CD4-positive, alpha-beta T cell (primary cell): Measurements from ENCODE around the gene KASH5. TPM values are rescaled to one million over a fixed set of nuclear protein-coding genes. Genes with fewer than 3 reads are reported as not detected.
A peak's percentile ranks its signal among the peaks of the same experiment; 100 is the strongest.

Experiments
- ATAC-seq: fragments of 200-7000 bp; cut with Tn5 transposase; one replicate; pipeline ENCODE4 v1.10.0; 2022; ENCODE audit warnings: mild to moderate bottlenecking; ENCODE audit not compliant: poor library complexity
- CTCF ChIA-PET: fragments of 350-600 bp; sonication (Branson Sonifier 250); formaldehyde crosslinking; loops from one replicate; lab custom pipeline; 2021; ENCODE audit warnings: antibody characterized with exemption, inconsistent platforms; lab: Charles Lee
- POLR2A ChIA-PET: fragments of 350-600 bp; sonication (Branson Sonifier 250); formaldehyde crosslinking; loops from one replicate; lab custom pipeline; 2021; ENCODE audit warnings: antibody characterized with exemption, inconsistent platforms; lab: Charles Lee
- DNase-seq, 14 experiments: peaks; one replicate each; pipeline ENCODE4 v3.0.0-alpha.2; 2013 to 2020; ENCODE audit warnings: mixed read lengths in 2 of 14
- H3K27ac ChIP-seq, 2 donors: one replicate each; pipeline versions ENCODE4 v1.5.1 to v1.7.0; 2013; ENCODE audit warnings: low read length in 2 of 2, low read depth in 1 of 2, mild to moderate bottlenecking in 1 of 2
- H3K27me3 ChIP-seq, 2 experiments: 1 replicate in 1 of 2; 2 replicates in 1 of 2; pipeline versions ENCODE4 v1.6.1 to v1.7.0; 2013; ENCODE audit warnings: low read length in 2 of 2, control low read depth in 1 of 2, mild to moderate bottlenecking in 1 of 2, moderate library complexity in 1 of 2; ENCODE audit not compliant: insufficient read depth in 2 of 2, control insufficient read depth in 1 of 2
- H3K36me3 ChIP-seq: one replicate; pipeline ENCODE4 v1.6.1; 2013; ENCODE audit warnings: low read length, control low read depth; ENCODE audit not compliant: insufficient read depth
- H3K4me1 ChIP-seq: one replicate; pipeline ENCODE4 v1.6.1; 2013; ENCODE audit warnings: low read length, control low read depth; ENCODE audit not compliant: insufficient read depth
- H3K4me3 ChIP-seq: one replicate; pipeline ENCODE4 v1.5.1; 2013; ENCODE audit warnings: mild to moderate bottlenecking, low read length, moderate library complexity
- H3K9me3 ChIP-seq, 2 experiments: 1 replicate in 1 of 2; 2 replicates in 1 of 2; pipeline versions ENCODE4 v1.6.1 to v1.7.0; 2013; ENCODE audit warnings: low read length in 2 of 2, mild to moderate bottlenecking in 2 of 2, control low read depth in 1 of 2, moderate library complexity in 1 of 2; ENCODE audit not compliant: control insufficient read depth in 1 of 2, insufficient read depth in 1 of 2
- H3K27ac Mint-ChIP-seq: one replicate; pipeline ENCODE4 v1.8.0; 2020; ENCODE audit warnings: mixed read lengths
- H3K27me3 Mint-ChIP-seq: one replicate; pipeline ENCODE4 v1.8.0; 2021; ENCODE audit warnings: mixed read lengths
- H3K36me3 Mint-ChIP-seq: one replicate; pipeline ENCODE4 v1.8.0; 2021; ENCODE audit warnings: low read depth, mixed read lengths
- H3K4me1 Mint-ChIP-seq: one replicate; pipeline ENCODE4 v1.8.0; 2021; ENCODE audit warnings: low read depth, mixed read lengths
- H3K4me3 Mint-ChIP-seq: one replicate; pipeline ENCODE4 v1.8.0; 2020; ENCODE audit warnings: mild to moderate bottlenecking, mixed read lengths
- H3K9me3 Mint-ChIP-seq: one replicate; pipeline ENCODE4 v1.8.0; 2020; ENCODE audit warnings: mixed read lengths
- CTCF ChIP-seq: fragments of 200-600 bp; IDR thresholded peaks from one replicate; pipeline ENCODE4 v1.8.0; 2022; ENCODE audit warnings: antibody characterized with exemption, mild to moderate bottlenecking
- intact Hi-C, 2 experiments: fragments of 100-400 bp; cut with DNase I in 1 of 2; cut with micrococcal nuclease in 1 of 2; formaldehyde crosslinking; loops; one replicate each; pipeline versions ENCODE4 v1.15.1 to v1.9.0; 2023 to 2025; cut with DNase I, micrococcal nuclease
- total RNA-seq, 174 experiments: library from RNA in 2 of 174; stranded (reverse) in 2 of 174; gene quantifications; one replicate each; pipeline ENCODE4 v1.2.3 and lab custom pipeline; 2021 to 2026

The KASH5 gene
- total RNA-seq, 2 experiments from 2014 or later = not detected

DNA sequence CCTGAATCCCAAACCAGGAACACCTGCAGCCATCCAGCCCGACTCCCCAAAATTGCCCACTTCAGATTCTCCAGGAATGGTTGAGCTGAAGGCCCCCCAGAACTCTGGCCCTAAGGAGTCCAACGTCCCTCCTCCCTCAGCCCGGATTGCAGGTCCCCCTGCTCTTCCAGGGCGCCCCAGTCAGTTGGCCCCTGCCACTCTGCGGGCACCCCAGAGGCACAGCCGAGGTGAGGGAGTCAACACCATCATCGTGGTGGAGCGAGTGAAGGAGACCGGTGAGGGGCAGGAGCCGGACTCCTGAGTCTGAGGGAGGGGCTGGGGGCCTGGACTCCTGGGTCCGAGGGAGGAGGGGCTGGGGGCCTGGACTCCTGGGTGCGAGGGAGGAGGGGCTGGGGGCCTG lies 39.3 kb downstream of the KASH5 start:
- peaks cover 66% of the 10 kb centered on the region for H3K4me1 ChIP-seq
- ChIA-PET POLR2A (interaction anchor here (1.3 kb wide), 1 partner anchor 17 kb away, joined by 4 read pairs; no protein-coding TSS in a partner anchor), CTCF (no interaction called here)
- H3K27me3 ChIP-seq = peaks cover 88 to 99% of the 10 kb centered on the region in 2 experiments
- no peak overlapping the region for H3K4me3 Mint-ChIP-seq
- H3K4me1 Mint-ChIP-seq = peaks cover 70% of the 10 kb centered on the region
- no peaks in the 10 kb centered on the region for H3K36me3 ChIP-seq
- intact Hi-C loops = no loop called here
- H3K27ac ChIP-seq = no peak overlapping the region
- H3K27me3 Mint-ChIP-seq = peaks cover 97% of the 10 kb centered on the region
- peaks cover 0 to 49% of the 10 kb centered on the region in 2 experiments for H3K9me3 ChIP-seq
- H3K4me3 ChIP-seq = no peak overlapping the region
- H3K9me3 Mint-ChIP-seq = no peaks in the 10 kb centered on the region
- no peak for TF ChIP-seq CTCF
- ATAC-seq (no peak), DNase-seq (no peak)
- H3K27ac Mint-ChIP-seq = no peak overlapping the region
- no peaks in the 10 kb centered on the region for H3K36me3 Mint-ChIP-seq

DNA sequence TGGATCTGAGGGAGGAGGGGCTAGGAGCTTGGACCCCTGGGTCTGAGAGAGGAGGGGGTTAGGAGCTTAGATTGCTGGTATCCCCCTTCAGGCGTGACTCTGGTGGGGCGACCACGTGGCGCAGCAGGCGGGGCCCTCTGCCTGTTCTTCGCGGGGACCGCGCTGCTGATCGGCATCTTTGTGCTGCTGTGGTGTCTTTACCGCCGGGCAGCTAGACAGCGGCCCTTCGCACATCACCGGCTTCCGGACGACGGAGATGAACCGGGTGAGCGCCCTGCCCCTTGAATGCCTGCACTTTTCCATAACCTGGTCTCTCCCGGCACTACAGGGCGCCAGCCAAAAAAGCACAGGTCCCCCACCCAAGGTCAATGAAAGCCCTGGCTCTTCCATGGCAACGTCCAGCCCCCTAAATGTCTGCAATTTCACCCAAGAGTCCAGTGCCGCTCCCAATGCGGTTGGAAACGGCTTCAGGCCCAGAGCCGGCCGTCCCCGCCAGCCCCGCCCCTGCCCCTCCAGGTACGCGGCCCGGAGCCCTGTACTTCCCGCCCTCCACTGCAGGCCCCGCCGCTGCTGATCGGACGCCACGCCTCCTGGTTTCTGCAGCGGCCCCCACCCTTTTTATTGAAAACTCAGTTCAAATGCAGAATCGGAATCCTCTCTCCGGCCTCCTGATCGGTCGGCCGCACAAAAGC lies 40.0 kb downstream of the KASH5 start:
- no peaks in the 10 kb centered on the region for H3K36me3 ChIP-seq
- TF ChIP-seq CTCF = no peak
- H3K4me3 ChIP-seq = peak overlapping the region; percentile 14
- peaks cover 66% of the 10 kb centered on the region for H3K4me1 ChIP-seq
- CTCF ChIA-PET = no interaction called here
- POLR2A ChIA-PET = interaction anchor here (1.3 kb wide), 1 partner anchor 17 kb away, joined by 4 read pairs; no protein-coding TSS in a partner anchor
- Mint-ChIP-seq H3K4me3 (peak overlapping the region; percentile 39), H3K4me1 (peaks cover 67% of the 10 kb centered on the region), H3K9me3 (no peaks in the 10 kb centered on the region), H3K27me3 (peaks cover 98% of the 10 kb centered on the region), H3K36me3 (no peaks in the 10 kb centered on the region), H3K27ac (no peak overlapping the region)
- ATAC-seq (peak; percentile 44), DNase-seq (peak in 3 of 14 experiments; percentile 48 to 58 (median 54))
- H3K27me3 ChIP-seq = peaks cover 89 to 99% of the 10 kb centered on the region in 2 experiments
- peaks cover 0 to 54% of the 10 kb centered on the region in 2 experiments for H3K9me3 ChIP-seq
- no peak overlapping the region for H3K27ac ChIP-seq
- intact Hi-C loops = no loop called here

DNA sequence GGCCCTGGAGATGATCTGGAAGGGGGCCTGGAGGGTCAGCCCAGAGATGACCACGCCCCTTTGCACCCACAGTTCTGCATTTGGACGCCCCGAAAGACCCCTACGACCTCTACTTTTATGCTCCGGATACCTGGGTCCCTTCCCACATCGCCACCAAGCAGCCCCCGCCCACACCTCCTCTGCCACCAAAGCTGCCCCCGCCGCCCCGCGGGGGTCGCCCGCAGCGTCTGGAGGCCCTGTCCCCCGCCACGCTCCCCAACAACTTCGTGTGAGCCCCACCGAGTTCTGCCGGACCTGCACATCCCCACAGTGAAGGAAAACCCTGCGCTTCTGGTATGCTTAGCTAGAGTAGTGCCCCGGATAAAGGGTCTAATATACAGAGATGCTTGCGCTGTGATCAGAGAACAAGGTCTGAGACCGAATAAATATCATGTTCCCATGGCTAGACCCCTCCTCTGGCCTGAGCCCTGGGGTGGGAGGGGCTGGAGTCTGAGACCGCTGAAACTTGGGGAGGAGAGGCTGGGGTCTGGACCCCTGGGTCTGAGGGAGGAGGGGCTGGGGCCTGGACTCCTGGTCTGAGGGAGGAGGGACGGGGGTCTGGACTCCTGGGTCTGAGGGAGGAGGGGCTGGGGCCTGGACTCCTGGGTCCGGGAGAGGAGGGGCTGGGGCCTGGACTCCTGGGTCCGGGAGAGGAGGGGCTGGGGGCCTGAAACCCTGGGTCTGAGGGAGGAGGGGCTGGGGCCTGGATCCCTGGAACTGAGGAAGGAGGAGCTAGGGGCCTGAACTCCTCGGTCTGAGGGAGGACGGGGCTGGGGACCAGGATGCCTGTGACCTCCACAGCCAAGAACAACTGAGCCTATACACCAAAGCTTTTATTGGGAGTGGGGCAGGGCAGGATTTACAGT lies 40.8 kb downstream of the KASH5 start:
- no peak overlapping the region for H3K27ac ChIP-seq
- CTCF ChIA-PET = interaction anchor here (1.5 kb wide), 1 partner anchor 42 kb away, joined by 5 read pairs; no protein-coding TSS in a partner anchor
- H3K9me3 ChIP-seq = peaks cover 0 to 55% of the 10 kb centered on the region in 2 experiments
- H3K27ac Mint-ChIP-seq = no peak overlapping the region
- H3K27me3 Mint-ChIP-seq = peaks cover 98% of the 10 kb centered on the region
- no peak overlapping the region for H3K4me3 Mint-ChIP-seq
- no peak for TF ChIP-seq CTCF
- no peaks in the 10 kb centered on the region for H3K36me3 Mint-ChIP-seq
- no peaks in the 10 kb centered on the region for H3K36me3 ChIP-seq
- H3K4me1 ChIP-seq = peaks cover 66% of the 10 kb centered on the region
- H3K9me3 Mint-ChIP-seq = no peaks in the 10 kb centered on the region
- intact Hi-C loops = no loop called here
- POLR2A ChIA-PET = no interaction called here
- H3K4me3 ChIP-seq = no peak overlapping the region
- DNase-seq (no peak), ATAC-seq (no peak)
- peaks cover 66% of the 10 kb centered on the region for H3K4me1 Mint-ChIP-seq
- peaks cover 89 to 99% of the 10 kb centered on the region in 2 experiments for H3K27me3 ChIP-seq
